MCF 10A (cell line): ENCODE measurements around the gene CAPN7. TPM values are rescaled to one million over a fixed set of nuclear protein-coding genes. Genes with fewer than 3 reads are reported as not detected.

Source experiments
- BruUV-seq: library from RNA; stranded (reverse); fragments of 400-500 nt; replicated peaks from 2 replicates; lab custom pipeline; 2021; lab: Mats Ljungman, UMichigan
- CTCF ChIA-PET: fragments of 300-600 bp; sonication (Branson Sonifier 250); formaldehyde crosslinking; extraction: SDS; loops from one replicate; lab custom pipeline; 2021; ENCODE audit warnings: antibody characterized with exemption, inconsistent platforms; lab: Yijun Ruan, JAX
- POLR2A ChIA-PET: fragments of 300-600, 350-650 bp; sonication (Branson Sonifier 250); formaldehyde crosslinking; extraction: SDS; loops from one replicate; lab custom pipeline; 2020; ENCODE audit warnings: antibody characterized with exemption, inconsistent platforms; lab: Yijun Ruan, JAX
- DNase-seq: peaks from one replicate; pipeline ENCODE4 v3.0.0-alpha.2; 2018; ENCODE audit not compliant: unreplicated experiment
- H3K27ac Mint-ChIP-seq: one replicate; pipeline ENCODE4 v1.8.0; 2022; ENCODE audit warnings: mild to moderate bottlenecking, low read depth, mixed read lengths; ENCODE audit not compliant: unreplicated experiment
- H3K27me3 Mint-ChIP-seq: one replicate; pipeline ENCODE4 v1.8.0; 2022; ENCODE audit warnings: mixed read lengths; ENCODE audit not compliant: insufficient read depth, unreplicated experiment
- H3K36me3 Mint-ChIP-seq: one replicate; pipeline ENCODE4 v1.8.0; 2022; ENCODE audit warnings: mild to moderate bottlenecking, moderate library complexity, mixed read lengths; ENCODE audit not compliant: insufficient read depth, unreplicated experiment
- H3K4me1 Mint-ChIP-seq: one replicate; pipeline ENCODE4 v1.8.0; 2022; ENCODE audit warnings: mixed read lengths; ENCODE audit not compliant: insufficient read depth, unreplicated experiment
- H3K4me3 Mint-ChIP-seq: one replicate; pipeline ENCODE4 v1.8.0; 2022; ENCODE audit warnings: mild to moderate bottlenecking, moderate library complexity, mixed read lengths; ENCODE audit not compliant: unreplicated experiment
- H3K9me3 Mint-ChIP-seq: one replicate; pipeline ENCODE4 v1.8.0; 2022; ENCODE audit warnings: mixed read lengths; ENCODE audit not compliant: unreplicated experiment
- CTCF ChIP-seq: fragments of 200-600 bp; IDR thresholded peaks from one replicate; pipeline ENCODE4 v1.8.0; 2022; ENCODE audit warnings: antibody characterized with exemption, mild to moderate bottlenecking; ENCODE audit not compliant: unreplicated experiment
- intact Hi-C: fragments of 100-400 bp; cut with micrococcal nuclease; formaldehyde crosslinking; loops from 2 replicates; pipeline ENCODE4 v1.14.1; 2022
- total RNA-seq: library from RNA; stranded (reverse); gene quantifications from 2 replicates; pipeline ENCODE4 v1.2.3, GENCODE V29; 2022

The CAPN7 gene
- total RNA-seq, 1 experiment from 2014 or later, result 48.4 TPM

- Mint-ChIP-seq H3K4me3 (no peak overlapping the region), H3K27ac (no peak overlapping the region), H3K27me3 (no peaks in the 10 kb centered on the region), H3K4me1 (no peaks in the 10 kb centered on the region), H3K36me3 (peaks cover 99% of the 10 kb centered on the region), H3K9me3 (no peaks in the 10 kb centered on the region)
- ChIA-PET CTCF (interaction anchor here (0.6 to 3.3 kb wide), 8 partner anchors 16 to 1739 kb away, joined by 3 to 18 read pairs (median 4); partner anchors contain the start of gene CAPN7), POLR2A (interaction anchor here (0.8 to 1.2 kb wide), 4 partner anchors 14 to 73 kb away, joined by 3 to 7 read pairs (median 4); partner anchors contain the start of gene CAPN7)
- TF ChIP-seq CTCF, result no peak
- DNase-seq, result no peak
- intact Hi-C loops, result no loop called here
- BruUV-seq, result no TSS peak
Observed at GRCh38 chr3:15221574-15222217, 15.7 kb downstream of the CAPN7 start.

- no peaks in the 10 kb centered on the region for H3K9me3 Mint-ChIP-seq
- H3K4me3 Mint-ChIP-seq, result no peak overlapping the region
- no peak overlapping the region for H3K27ac Mint-ChIP-seq
- peak; percentile 33 for DNase-seq
- POLR2A ChIA-PET, result interaction anchor here (0.7 to 1.1 kb wide), 3 partner anchors 18 to 277 kb away, joined by 3 to 5 read pairs (median 3); partner anchors contain the start of genes CAPN7 and RBSN
- no TSS peak for BruUV-seq
- CTCF ChIA-PET, result interaction anchor here (0.8 kb wide), 1 partner anchor 181 kb away, joined by 4 read pairs; no protein-coding TSS in a partner anchor
- H3K4me1 Mint-ChIP-seq, result no peaks in the 10 kb centered on the region
- no peaks in the 10 kb centered on the region for H3K27me3 Mint-ChIP-seq
- intact Hi-C loops, result no loop called here
- TF ChIP-seq CTCF, result no peak
- H3K36me3 Mint-ChIP-seq, result peaks cover 95% of the 10 kb centered on the region
Observed at GRCh38 chr3:15223685-15224572, 17.9 kb downstream of the CAPN7 start.

- Mint-ChIP-seq H3K27me3 (no peaks in the 10 kb centered on the region), H3K4me3 (no peak overlapping the region), H3K36me3 (peaks cover 92% of the 10 kb centered on the region), H3K9me3 (no peaks in the 10 kb centered on the region), H3K4me1 (no peaks in the 10 kb centered on the region), H3K27ac (no peak overlapping the region)
- POLR2A ChIA-PET, result no interaction called here
- intact Hi-C loops, result no loop called here
- no peak for TF ChIP-seq CTCF
- DNase-seq, result no peak
- BruUV-seq, result no TSS peak
- CTCF ChIA-PET, result interaction anchor here (1.0 kb wide), 1 partner anchor 9 kb away, joined by 3 read pairs; no protein-coding TSS in a partner anchor
Observed at GRCh38 chr3:15228147-15228546, 22.1 kb downstream of the CAPN7 start.

- Mint-ChIP-seq H3K27me3 (no peaks in the 10 kb centered on the region), H3K9me3 (no peaks in the 10 kb centered on the region), H3K4me1 (no peaks in the 10 kb centered on the region), H3K4me3 (no peak overlapping the region), H3K27ac (no peak overlapping the region), H3K36me3 (peaks cover 92% of the 10 kb centered on the region)
- BruUV-seq, result no TSS peak
- DNase-seq, result no peak
- TF ChIP-seq CTCF, result no peak
- CTCF ChIA-PET, result interaction anchor here (0.6 kb wide), 1 partner anchor 843 kb away, joined by 3 read pairs; no protein-coding TSS in a partner anchor
- intact Hi-C loops, result no loop called here
- POLR2A ChIA-PET, result interaction anchor here (0.6 kb wide), 1 partner anchor 22 kb away, joined by 3 read pairs; no protein-coding TSS in a partner anchor
Observed at GRCh38 chr3:15229262-15229661, 23.2 kb downstream of the CAPN7 start.
